Right renal pelvis (tissue), 4 donors: ENCODE measurements around the gene PPP1R13L. TPM values are rescaled to one million over a fixed set of nuclear protein-coding genes. Genes with fewer than 3 reads are reported as not detected.
"Not testable (repeated sequence)": the region's sequence is repeated elsewhere in the genome, so short reads cannot be mapped to it uniquely, and the experiment has no call there.

ENCODE experiments used
- DNase-seq, 4 donors: peaks; one replicate each; pipeline ENCODE4 v3.0.0-alpha.2; 2013; ENCODE audit warnings: low read depth in 4 of 4, low spot score in 3 of 4, missing footprints in 1 of 4
- polyA plus RNA-seq, 4 donors: library from polyadenylated mRNA; unstranded; fragments of 120-200 nt; gene quantifications; one replicate each; pipeline ENCODE4 v1.2.1, GENCODE V29; 2013; ENCODE audit not compliant: insufficient read length in 4 of 4

Gene PPP1R13L
- polyA plus RNA-seq, 4 donors = 7.3 to 12.0 (median 9.1) TPM

GRCh38 chr19:45349126-45349415, 55.8 kb downstream of the PPP1R13L start:
- no peak for DNase-seq

- no peak for DNase-seq
Measured at GRCh38 chr19:45348367-45349125, 56.3 kb downstream of the PPP1R13L start.

- no peak for DNase-seq
Measured at GRCh38 chr19:45347570-45348366, 57.1 kb downstream of the PPP1R13L start.

- no peak for DNase-seq
Measured at GRCh38 chr19:45346449-45346848, 58.4 kb downstream of the PPP1R13L start.

GRCh38 chr19:45345506-45345860, 59.4 kb downstream of the PPP1R13L start:
- no peak for DNase-seq

- DNase-seq = no peak
Measured at GRCh38 chr19:45344621-45345505, 60.0 kb downstream of the PPP1R13L start.

GRCh38 chr19:45342911-45343310, 62.0 kb downstream of the PPP1R13L start:
- DNase-seq = no peak

- DNase-seq = no peak
Measured at GRCh38 chr19:45340899-45341453, 63.9 kb downstream of the PPP1R13L start.

- DNase-seq = peak in 1 of 4 donors; percentile 22
Measured at GRCh38 chr19:45340232-45340898, 64.5 kb downstream of the PPP1R13L start, which contains the start of gene KLC3. TSS of gene KLC3 (plus strand) at chr19:45340750. CDS start at chr19:45345542, 4,792 bp downstream.

GRCh38 chr19:45339629-45340028, 65.2 kb downstream of the PPP1R13L start:
- DNase-seq = no peak

GRCh38 chr19:45336696-45337251, 68.1 kb downstream of the PPP1R13L start:
- no peak for DNase-seq

GRCh38 chr19:45334881-45335280, 70.0 kb downstream of the PPP1R13L start:
- not testable (repeated sequence) for DNase-seq

- DNase-seq = no peak
Measured at GRCh38 chr19:45333609-45334303, 71.1 kb downstream of the PPP1R13L start.

- no peak for DNase-seq
Measured at GRCh38 chr19:45331411-45331810, 73.5 kb downstream of the PPP1R13L start.

Other genes starting within 250 kb of the PPP1R13L start
- gene NKPD1, start 244.1 kb downstream of the PPP1R13L start, polyA plus RNA-seq = under 1 TPM; 0.10 to 0.25 (median 0.11) TPM
- gene TRAPPC6A, start 226.8 kb downstream of the PPP1R13L start, polyA plus RNA-seq = 10 to 100 TPM; 32.1 to 60.7 (median 35.3) TPM
- 10 to 100 TPM; 10.5 to 13.9 (median 11.2) TPM for gene BLOC1S3, start 226.3 kb downstream of the PPP1R13L start, polyA plus RNA-seq
- gene EXOC3L2, start 159.7 kb downstream of the PPP1R13L start, polyA plus RNA-seq = 10 to 100 TPM in 1 of 4 donors, 1 to 10 TPM in 3; 8.2 to 12.6 (median 8.9) TPM
- 10 to 100 TPM; 35.9 to 42.3 (median 40.7) TPM for gene MARK4, start 153.8 kb downstream of the PPP1R13L start, polyA plus RNA-seq
- under 1 TPM; 0.33 to 0.84 (median 0.56) TPM for gene CKM, start 82.2 kb downstream of the PPP1R13L start, polyA plus RNA-seq
- 1 to 10 TPM in 2 of 4 donors, under 1 TPM in 2; 0.76 to 3.0 (median 1.1) TPM for gene KLC3, start 64.3 kb downstream of the PPP1R13L start, polyA plus RNA-seq
- gene ERCC2, start 34.5 kb downstream of the PPP1R13L start, polyA plus RNA-seq = 10 to 100 TPM; 33.2 to 35.5 (median 33.8) TPM
- gene POLR1G, start 1.6 kb upstream of the PPP1R13L start, polyA plus RNA-seq = 1 to 10 TPM; 3.4 to 5.3 (median 3.9) TPM
- 10 to 100 TPM; 74.4 to 87.4 (median 79.2) TPM for gene ERCC1, start 18.8 kb upstream of the PPP1R13L start, polyA plus RNA-seq
- 10 to 100 TPM in 3 of 4 donors, 1 to 10 TPM in 1; 2.6 to 85.3 (median 35.4) TPM for gene FOSB, start 62.9 kb upstream of the PPP1R13L start, polyA plus RNA-seq
- gene RTN2, start 92.0 kb upstream of the PPP1R13L start, polyA plus RNA-seq = 1 to 10 TPM; 7.4 to 9.1 (median 7.7) TPM
- gene PPM1N, start 93.4 kb upstream of the PPP1R13L start, polyA plus RNA-seq = under 1 TPM in 3 of 4 donors, not detected in 1; 0.25 to 0.57 (median 0.25) TPM
- gene VASP, start 102.4 kb upstream of the PPP1R13L start, polyA plus RNA-seq = 10 to 100 TPM; 52.2 to 55.3 (median 53.5) TPM
- gene OPA3, start 179.7 kb upstream of the PPP1R13L start, polyA plus RNA-seq = 10 to 100 TPM; 10.8 to 11.8 (median 11.3) TPM
- gene GPR4, start 197.1 kb upstream of the PPP1R13L start, polyA plus RNA-seq = 1 to 10 TPM; 4.7 to 7.6 (median 5.7) TPM
- 10 to 100 TPM; 16.1 to 24.6 (median 21.6) TPM for gene EML2, start 234.3 kb upstream of the PPP1R13L start, polyA plus RNA-seq